LNCAP (cell line): ENCODE data around the gene SERPINA4.

ENCODE experiments used
- CTCF ChIP-seq: fragments of 450-650 bp; IDR thresholded peaks from 2 replicates; pipeline ENCODE4 v1.5.1; 2017; ENCODE audit warnings: mild to moderate bottlenecking

SERPINA4 gene

GRCh38 chr14:94564381-94564780, 3.1 kb downstream of the SERPINA4 start:
- no peak for TF ChIP-seq CTCF

- TF ChIP-seq CTCF = no peak
Observed at GRCh38 chr14:94568186-94568585, 6.9 kb downstream of the SERPINA4 start.

- TF ChIP-seq CTCF = no peak
Observed at GRCh38 chr14:94569381-94570001, 8.2 kb downstream of the SERPINA4 start.

GRCh38 chr14:94570002-94570400, 8.8 kb downstream of the SERPINA4 start:
- no peak for TF ChIP-seq CTCF

DNA sequence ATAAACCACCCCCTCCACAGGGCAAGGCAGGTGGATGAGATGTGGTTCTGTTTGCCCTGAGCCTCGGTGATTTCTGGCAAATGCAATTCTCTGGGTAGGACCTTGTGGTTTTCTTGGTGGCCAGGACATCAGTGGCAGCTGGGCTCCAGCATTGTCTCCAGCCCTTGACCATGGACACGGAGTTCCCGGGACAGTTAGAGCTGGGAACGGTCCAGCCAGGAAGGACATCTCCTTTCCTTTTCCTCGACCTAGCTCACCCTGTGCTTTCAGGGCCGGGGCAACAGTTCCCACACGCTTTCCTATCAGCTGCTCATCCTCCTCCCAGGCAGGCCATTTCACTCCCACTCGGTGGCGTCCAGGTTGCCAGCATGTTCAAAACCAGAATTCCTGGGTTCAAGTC, 9.2 kb downstream of the SERPINA4 start:
- no peak for TF ChIP-seq CTCF

DNA sequence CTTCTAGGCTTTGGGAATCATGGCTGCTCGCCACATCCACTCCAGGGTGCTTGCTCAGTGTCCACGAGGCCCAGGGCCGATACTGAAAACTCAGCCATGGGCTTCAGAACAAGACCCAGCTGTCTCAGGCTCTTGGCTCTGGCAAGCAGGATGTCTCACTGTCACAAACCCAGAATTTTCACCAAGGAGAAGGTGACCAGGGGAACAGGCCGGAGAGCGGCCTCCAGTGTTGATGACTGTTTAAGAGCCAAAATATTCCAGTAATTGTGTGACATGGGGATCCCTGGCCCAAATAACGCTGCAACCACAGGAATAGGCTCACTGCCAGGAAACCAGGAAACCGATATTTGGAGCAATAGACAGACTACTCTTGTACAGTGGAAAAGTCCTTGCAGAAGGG, 10.2 kb downstream of the SERPINA4 start:
- TF ChIP-seq CTCF = no peak

DNA sequence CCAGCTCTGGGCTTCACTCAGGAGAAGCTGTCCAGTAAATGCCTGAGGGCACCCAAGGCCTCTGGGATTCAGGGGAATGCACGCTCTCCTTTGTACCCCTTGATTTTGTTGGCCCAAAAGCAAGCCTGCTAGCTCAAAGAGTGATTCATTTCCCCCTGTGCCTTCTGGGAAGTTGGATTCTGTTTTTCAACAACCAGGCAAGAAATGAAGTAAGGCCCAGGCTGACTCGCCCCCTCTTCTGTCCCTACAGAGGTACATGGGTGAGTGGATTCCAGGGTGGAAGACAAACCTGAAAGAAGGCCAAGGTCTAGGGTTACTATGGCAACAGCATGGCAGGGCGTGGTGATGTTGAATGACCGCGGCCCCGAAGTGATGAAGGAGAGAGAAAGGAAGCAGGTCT, 10.7 kb downstream of the SERPINA4 start:
- TF ChIP-seq CTCF = no peak

- no peak for TF ChIP-seq CTCF
Observed at GRCh38 chr14:94572637-94573303, 11.5 kb downstream of the SERPINA4 start.
